Sigmoid colon (tissue), 7 donors: ENCODE measurements around the gene IREB2. TPM values are rescaled to one million over a fixed set of nuclear protein-coding genes. Genes with fewer than 3 reads are reported as not detected.

Source experiments
- DNase-seq: peaks from one replicate; pipeline ENCODE4 v3.0.0-alpha.2; 2019
- H3K27ac ChIP-seq, 4 donors: fragments of 200-600 bp; sonication (generic); one replicate each; pipeline ENCODE4 v1.5.1; 2016 to 2019; ENCODE audit warnings: mild to moderate bottlenecking in 1 of 4
- H3K27me3 ChIP-seq, 3 donors: fragments of 200-600 bp; sonication (generic); one replicate each; pipeline ENCODE4 v1.5.1; 2019; ENCODE audit warnings: mild to moderate bottlenecking in 1 of 3
- H3K36me3 ChIP-seq, 4 donors: fragments of 200-600 bp; sonication (generic); one replicate each; pipeline ENCODE4 v1.5.1; 2016 to 2019
- H3K4me1 ChIP-seq, 4 donors: fragments of 200-600 bp; sonication (generic); one replicate each; pipeline ENCODE4 v1.5.1; 2017 to 2019
- H3K4me3 ChIP-seq, 4 donors: fragments of 200-600 bp; sonication (generic); one replicate each; pipeline ENCODE4 v1.5.1; 2017 to 2019; ENCODE audit warnings: mild to moderate bottlenecking in 2 of 4, moderate library complexity in 1 of 4
- H3K9me3 ChIP-seq, 4 donors: fragments of 200-600 bp in 3 of 4; sonication (generic) in 3 of 4; one replicate each; pipeline versions ENCODE4 v1.5.1 to v1.6.1; 2013 to 2019
- EP300 ChIP-seq, 4 donors: sonication (generic); formaldehyde crosslinking; IDR thresholded peaks; one replicate each; pipeline ENCODE4 v1.6.1; 2017; ENCODE audit warnings: antibody characterized with exemption in 4 of 4
- POLR2A ChIP-seq, 2 donors: fragments of 450-650 bp; IDR thresholded peaks; one replicate each; pipeline ENCODE4 v1.6.1; 2016; ENCODE audit warnings: antibody characterized with exemption in 2 of 2, mild to moderate bottlenecking in 2 of 2, moderate library complexity in 2 of 2
- POLR2AphosphoS5 ChIP-seq, 4 donors: sonication (generic); formaldehyde crosslinking; IDR thresholded peaks; one replicate each; pipeline ENCODE4 v1.6.1; 2017; ENCODE audit warnings: antibody characterized with exemption in 4 of 4
- WGBS, 2 donors: extraction: QIAGEN DNeasy Blood & Tissue Kit; methylation state at CpG; one replicate each; pipeline ENCODE4 v1.1.7; 2013; 5-methylcytosine and 5-hydroxymethylcytosine counted together
- intact Hi-C: fragments of 100-400 bp; cut with DNase I; formaldehyde crosslinking; loops from one replicate; pipeline ENCODE4 v1.15.1; 2023
- polyA plus RNA-seq, 3 donors: library from polyadenylated mRNA; stranded (reverse); fragments of 200-250 nt; gene quantifications; one replicate each; pipeline ENCODE4 v1.2.3, GENCODE V29; 2013
- total RNA-seq, 4 donors: library from RNA; depleted of rRNA; stranded (reverse); fragments of >200 nt; gene quantifications; one replicate each; pipeline ENCODE4 v1.1.0, GENCODE V29; 2016
- TF ChIP-seq, protein P1 (sequence below), 4 experiments: fragments of 450-650 bp in 3 of 4; fragments of 200-600 bp in 1 of 4; IDR thresholded peaks; one replicate each; pipeline ENCODE4 v1.5.1; 2016 to 2019; ENCODE audit warnings: antibody characterized with exemption in 4 of 4, mild to moderate bottlenecking in 3 of 4, moderate library complexity in 2 of 4
- donor health status: healthy with polysubstance abuse.
- donor health status: Bipolar disorder and iron deficiency.
- donor health status: healthy.

Gene IREB2
- total and polyA plus RNA-seq, 7 donors, result 12.6 to 42.1 (median 28.4) TPM

DNA sequence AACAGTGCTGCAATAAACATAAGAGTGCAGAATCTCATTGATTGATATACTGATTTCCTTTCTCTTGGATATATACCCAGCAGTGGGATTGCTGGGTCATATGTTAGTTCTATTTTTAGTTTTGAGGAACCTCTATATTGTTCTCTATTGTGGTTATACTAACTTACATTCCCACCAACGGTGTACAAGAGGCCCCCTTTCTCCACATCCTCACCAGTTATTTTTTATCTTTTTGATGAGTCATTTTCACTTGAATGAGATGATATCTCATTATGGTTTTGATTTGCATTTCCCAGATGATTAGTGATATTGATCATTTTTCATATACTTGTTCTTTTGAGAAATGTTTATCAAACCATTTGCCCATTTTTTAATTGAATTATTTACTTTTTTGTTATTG lies 12.4 kb upstream of the IREB2 start:
- H3K27ac ChIP-seq, result no peak overlapping the region
- WGBS, 2 donors, result 30 to 71% methylated on average over 1 of the region's 1 CpG
- H3K4me3 ChIP-seq, result no peak overlapping the region
- H3K27me3 ChIP-seq, result peaks cover 0 to 7% (median 0%) of the 10 kb centered on the region in 3 donors
- peaks cover 0 to 4% (median 0%) of the 10 kb centered on the region in 4 donors for H3K4me1 ChIP-seq
- no peak for DNase-seq
- no peaks in the 10 kb centered on the region for H3K9me3 ChIP-seq
- no peaks in the 10 kb centered on the region for H3K36me3 ChIP-seq
- intact Hi-C loops, result no loop called here
- TF ChIP-seq, protein P1, sequence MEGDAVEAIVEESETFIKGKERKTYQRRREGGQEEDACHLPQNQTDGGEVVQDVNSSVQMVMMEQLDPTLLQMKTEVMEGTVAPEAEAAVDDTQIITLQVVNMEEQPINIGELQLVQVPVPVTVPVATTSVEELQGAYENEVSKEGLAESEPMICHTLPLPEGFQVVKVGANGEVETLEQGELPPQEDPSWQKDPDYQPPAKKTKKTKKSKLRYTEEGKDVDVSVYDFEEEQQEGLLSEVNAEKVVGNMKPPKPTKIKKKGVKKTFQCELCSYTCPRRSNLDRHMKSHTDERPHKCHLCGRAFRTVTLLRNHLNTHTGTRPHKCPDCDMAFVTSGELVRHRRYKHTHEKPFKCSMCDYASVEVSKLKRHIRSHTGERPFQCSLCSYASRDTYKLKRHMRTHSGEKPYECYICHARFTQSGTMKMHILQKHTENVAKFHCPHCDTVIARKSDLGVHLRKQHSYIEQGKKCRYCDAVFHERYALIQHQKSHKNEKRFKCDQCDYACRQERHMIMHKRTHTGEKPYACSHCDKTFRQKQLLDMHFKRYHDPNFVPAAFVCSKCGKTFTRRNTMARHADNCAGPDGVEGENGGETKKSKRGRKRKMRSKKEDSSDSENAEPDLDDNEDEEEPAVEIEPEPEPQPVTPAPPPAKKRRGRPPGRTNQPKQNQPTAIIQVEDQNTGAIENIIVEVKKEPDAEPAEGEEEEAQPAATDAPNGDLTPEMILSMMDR (IDR thresholded peaks at IDR 0.05), result no peak
- no peak for TF ChIP-seq EP300 (IDR thresholded peaks at IDR 0.05)
- TF ChIP-seq POLR2A (IDR thresholded peaks at IDR 0.05), result no peak
- no peak for TF ChIP-seq POLR2AphosphoS5 (IDR thresholded peaks at IDR 0.05)

DNA sequence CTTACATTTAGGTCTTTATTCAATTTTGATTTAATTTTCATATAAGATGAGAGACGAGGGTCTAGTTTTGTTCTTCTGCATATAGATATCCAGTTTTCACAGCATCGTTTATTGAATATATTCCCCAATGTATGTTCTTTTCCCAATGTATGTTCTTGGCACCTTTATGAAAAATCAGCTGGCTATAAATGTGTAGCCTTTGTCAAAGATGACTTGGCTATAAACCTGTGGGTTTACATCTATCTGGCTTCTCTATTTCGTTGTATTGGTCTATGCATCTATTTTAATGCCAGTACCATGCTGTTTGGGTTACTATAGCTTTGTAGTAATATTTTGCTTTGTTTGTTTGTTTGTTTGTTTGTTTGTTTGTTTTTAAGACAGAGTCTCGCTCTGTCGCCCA lies 11.7 kb upstream of the IREB2 start:
- intact Hi-C loops, result no loop called here
- DNase-seq, result no peak
- 86 to 91% methylated on average over 5 of the region's 5 CpGs for WGBS, 2 donors
- H3K27ac ChIP-seq, result no peak overlapping the region
- no peak overlapping the region for H3K4me3 ChIP-seq
- H3K27me3 ChIP-seq, result peaks cover 0 to 7% (median 0%) of the 10 kb centered on the region in 3 donors
- peaks cover 0 to 4% (median 0%) of the 10 kb centered on the region in 4 donors for H3K4me1 ChIP-seq
- H3K9me3 ChIP-seq, result no peaks in the 10 kb centered on the region
- no peaks in the 10 kb centered on the region for H3K36me3 ChIP-seq
- TF ChIP-seq, protein P1 (IDR thresholded peaks at IDR 0.05), result no peak
- TF ChIP-seq EP300 (IDR thresholded peaks at IDR 0.05), result no peak
- no peak for TF ChIP-seq POLR2AphosphoS5 (IDR thresholded peaks at IDR 0.05)
- TF ChIP-seq POLR2A (IDR thresholded peaks at IDR 0.05), result no peak

DNA sequence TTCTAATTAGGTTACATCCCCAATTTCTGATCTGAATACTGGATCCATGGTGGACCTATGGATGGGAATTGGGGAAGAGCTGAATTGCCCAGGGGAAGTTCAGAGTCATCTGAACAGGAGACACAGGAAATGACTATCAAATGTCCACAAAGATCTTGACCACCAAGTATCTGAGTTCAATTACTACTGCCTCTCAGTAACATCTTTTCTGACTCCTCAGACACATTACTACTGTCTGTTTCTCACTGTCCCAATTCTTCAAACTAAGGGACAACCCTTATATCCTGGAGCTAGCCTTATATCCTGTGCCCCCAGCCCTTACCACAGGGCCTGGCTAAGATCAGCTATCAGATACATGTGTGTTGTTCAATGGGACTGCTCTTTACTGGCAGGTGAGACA lies 10.1 kb upstream of the IREB2 start:
- peaks cover 0 to 7% (median 0%) of the 10 kb centered on the region in 3 donors for H3K27me3 ChIP-seq
- no peak for DNase-seq
- TF ChIP-seq, protein P1 (IDR thresholded peaks at IDR 0.05), result no peak
- TF ChIP-seq EP300 (IDR thresholded peaks at IDR 0.05) (no peak), POLR2AphosphoS5 (IDR thresholded peaks at IDR 0.05) (no peak), POLR2A (IDR thresholded peaks at IDR 0.05) (no peak)
- no peak overlapping the region for H3K27ac ChIP-seq
- no peaks in the 10 kb centered on the region for H3K9me3 ChIP-seq
- no peaks in the 10 kb centered on the region for H3K4me1 ChIP-seq
- intact Hi-C loops, result no loop called here
- no peaks in the 10 kb centered on the region for H3K36me3 ChIP-seq
- H3K4me3 ChIP-seq, result no peak overlapping the region

DNA sequence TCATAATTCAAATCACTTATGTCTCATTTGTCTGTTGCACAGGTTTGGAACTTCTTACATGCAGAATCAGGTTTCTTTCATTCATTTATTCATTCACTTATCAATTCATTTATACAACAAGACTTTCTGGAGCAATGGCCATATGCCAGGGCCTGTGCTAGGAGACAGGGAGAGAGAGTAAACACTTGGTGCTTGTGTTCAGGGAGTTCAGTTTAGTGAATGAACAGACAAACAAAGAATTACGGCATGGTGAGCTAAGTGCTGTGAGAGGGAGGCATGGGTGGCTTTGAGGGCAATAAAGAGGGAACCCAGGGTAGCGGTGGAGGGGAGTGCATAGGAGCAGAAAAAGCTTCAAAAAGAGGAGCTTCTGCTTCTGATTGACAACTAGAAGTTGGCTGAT lies 8.5 kb upstream of the IREB2 start:
- intact Hi-C loops, result no loop called here
- no peak overlapping the region for H3K27ac ChIP-seq
- H3K9me3 ChIP-seq, result no peaks in the 10 kb centered on the region
- no peaks in the 10 kb centered on the region for H3K36me3 ChIP-seq
- no peaks in the 10 kb centered on the region for H3K4me1 ChIP-seq
- no peak for DNase-seq
- WGBS, 2 donors, result 10 to 58% methylated on average over 2 of the region's 2 CpGs
- no peak for TF ChIP-seq POLR2A (IDR thresholded peaks at IDR 0.05)
- no peak for TF ChIP-seq EP300 (IDR thresholded peaks at IDR 0.05)
- no peak for TF ChIP-seq POLR2AphosphoS5 (IDR thresholded peaks at IDR 0.05)
- TF ChIP-seq, protein P1 (IDR thresholded peaks at IDR 0.05), result no peak
- H3K4me3 ChIP-seq, result no peak overlapping the region
- peaks cover 0 to 7% (median 0%) of the 10 kb centered on the region in 3 donors for H3K27me3 ChIP-seq

DNA sequence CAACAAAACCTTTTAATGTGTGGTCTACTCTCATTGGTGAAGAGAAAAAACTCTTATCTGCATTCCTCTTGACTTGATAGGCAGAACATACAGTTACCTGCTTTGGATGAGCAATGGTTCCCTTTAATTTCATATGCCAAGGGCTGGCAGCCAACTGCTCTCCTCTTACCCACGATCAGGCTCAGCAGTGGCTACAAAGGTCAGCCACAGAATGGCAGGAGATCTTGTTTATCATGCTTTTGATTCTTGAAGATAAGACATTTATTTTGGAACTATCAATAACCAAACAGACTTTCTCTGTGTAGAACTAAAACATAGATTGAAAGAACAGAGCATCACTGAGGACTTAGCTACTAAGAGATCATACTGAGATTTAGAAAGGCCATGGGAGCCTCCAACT lies 6.1 kb upstream of the IREB2 start:
- TF ChIP-seq POLR2A (IDR thresholded peaks at IDR 0.05) (no peak), EP300 (IDR thresholded peaks at IDR 0.05) (no peak), POLR2AphosphoS5 (IDR thresholded peaks at IDR 0.05) (no peak)
- TF ChIP-seq, protein P1 (IDR thresholded peaks at IDR 0.05), result no peak

More for the DNA sequence above, 6.1 kb upstream of the IREB2 start:
- Histone ChIP-seq H3K9me3 (no peaks in the 10 kb centered on the region), H3K36me3 (no peaks in the 10 kb centered on the region), H3K4me1 (peaks cover 0 to 4% (median 2%) of the 10 kb centered on the region in 4 donors), H3K4me3 (no peak overlapping the region), H3K27me3 (peaks cover 0 to 7% (median 0%) of the 10 kb centered on the region in 3 donors), H3K27ac (no peak overlapping the region)
- intact Hi-C loops, result loop anchor here (10.0 kb wide), 1 partner anchor 133 kb away; the partner anchor contains the start of gene CHRNA5
- no peak for DNase-seq
- 19 to 61% methylated on average over 1 of the region's 1 CpG for WGBS, 2 donors
